B cell (primary cell): ENCODE results near the gene CFAP100. TPM values are rescaled to one million over a fixed set of nuclear protein-coding genes. Genes with fewer than 3 reads are reported as not detected.

ENCODE experiments used
- ATAC-seq: fragments of 200-7000 bp; cut with Tn5 transposase; one replicate; pipeline ENCODE4 v1.10.0; 2021; ENCODE audit warnings: low read depth, mild to moderate bottlenecking, moderate number of reproducible peaks, moderate library complexity
- CTCF ChIA-PET: fragments of 350-600 bp; sonication (Branson Sonifier 250); formaldehyde crosslinking; loops from one replicate; lab custom pipeline; 2021; ENCODE audit warnings: antibody characterized with exemption, inconsistent platforms; lab: Charles Lee
- POLR2A ChIA-PET: fragments of 350-600 bp; sonication (Branson Sonifier 250); formaldehyde crosslinking; loops from one replicate; lab custom pipeline; 2021; ENCODE audit warnings: antibody characterized with exemption; lab: Charles Lee
- DNase-seq: peaks from one replicate; pipeline ENCODE4 v3.0.0; 2013
- H2AFZ ChIP-seq: 2 replicates; pipeline ENCODE4 v1.6.1; 2012; ENCODE audit warnings: mild to moderate bottlenecking, low read depth, low read length; ENCODE audit not compliant: insufficient read depth, poor library complexity, severe bottlenecking
- H3K27ac ChIP-seq, 2 donors: 1 replicate in 1 of 2; 2 replicates in 1 of 2; pipeline ENCODE4 v1.5.1; 2012 to 2013; ENCODE audit warnings: low read length in 2 of 2, mild to moderate bottlenecking in 2 of 2, moderate library complexity in 1 of 2
- H3K27me3 ChIP-seq, 4 experiments: fragments of 200-600 bp in 1 of 4; sonication (generic) in 1 of 4; replicated peaks in 1 of 4; 1 replicate in 2 of 4; 2 replicates in 2 of 4; pipeline versions ENCODE4 v1.6.1 to v1.7.0; 2013 to 2016; ENCODE audit warnings: low read length in 3 of 4, mild to moderate bottlenecking in 2 of 4, mixed read lengths in 1 of 4, moderate library complexity in 1 of 4; ENCODE audit not compliant: insufficient read depth in 4 of 4, control insufficient read depth in 3 of 4; ENCODE audit errors: control extremely low read depth in 1 of 4
- H3K36me3 ChIP-seq, 2 experiments: replicated peaks in 1 of 2; 1 replicate in 1 of 2; 2 replicates in 1 of 2; pipeline versions ENCODE4 v1.6.1 to v1.7.1; 2013; ENCODE audit warnings: low read length in 1 of 2; ENCODE audit not compliant: insufficient read depth in 2 of 2, control insufficient read depth in 1 of 2; ENCODE audit errors: control extremely low read depth in 1 of 2, extremely low read depth in 1 of 2
- H3K4me1 ChIP-seq, 2 donors: fragments of 200-600 bp in 1 of 2; sonication (generic) in 1 of 2; 1 replicate in 1 of 2; 2 replicates in 1 of 2; pipeline versions ENCODE4 v1.5.1 to v1.6.1; 2013 to 2017; ENCODE audit warnings: low read length in 2 of 2; ENCODE audit not compliant: control insufficient read depth in 2 of 2, insufficient read depth in 2 of 2
- H3K4me2 ChIP-seq: replicated peaks from 2 replicates; pipeline ENCODE3; 2012; ENCODE audit warnings: mild to moderate bottlenecking, low read depth, low read length; ENCODE audit not compliant: poor library complexity, severe bottlenecking
- H3K4me3 ChIP-seq, 5 experiments: fragments of 200-600 bp in 1 of 5; sonication (generic) in 1 of 5; 1 replicate in 3 of 5; 2 replicates in 2 of 5; pipeline versions ENCODE4 v1.5.1 to v1.7.0; 2011 to 2016; ENCODE audit warnings: low read length in 4 of 5, mild to moderate bottlenecking in 4 of 5, low read depth in 2 of 5, control low read depth in 1 of 5, moderate library complexity in 1 of 5; ENCODE audit not compliant: insufficient read depth in 1 of 5; ENCODE audit errors: control extremely low read depth in 1 of 5, extremely low read depth in 1 of 5
- H3K79me2 ChIP-seq: fragments of 200-600 bp; sonication (generic); one replicate; pipeline ENCODE4 v1.6.0; 2016; ENCODE audit warnings: low read length; ENCODE audit not compliant: control insufficient read depth, insufficient read depth
- H3K9ac ChIP-seq: fragments of 200-600 bp; sonication (generic); 2 replicates; pipeline ENCODE4 v1.6.1; 2017; ENCODE audit warnings: mild to moderate bottlenecking, low read length, moderate library complexity
- H3K9me3 ChIP-seq, 3 donors: one replicate each; pipeline versions ENCODE4 v1.6.1 to v1.7.1; 2013; ENCODE audit warnings: low read length in 2 of 3; ENCODE audit not compliant: control insufficient read depth in 2 of 3, insufficient read depth in 1 of 3; ENCODE audit errors: control extremely low read depth in 1 of 3
- H4K20me1 ChIP-seq: 2 replicates; pipeline ENCODE4 v1.6.0; 2012; ENCODE audit warnings: mild to moderate bottlenecking, low read length; ENCODE audit not compliant: insufficient read depth, control insufficient read depth, poor library complexity, severe bottlenecking
- H3K27ac Mint-ChIP-seq: one replicate; pipeline ENCODE4 v1.8.0; 2021; ENCODE audit warnings: mixed read lengths
- H3K27me3 Mint-ChIP-seq: one replicate; pipeline ENCODE4 v1.8.0; 2021; ENCODE audit warnings: mixed read lengths
- H3K4me1 Mint-ChIP-seq: one replicate; pipeline ENCODE4 v1.8.0; 2021; ENCODE audit warnings: mixed read lengths
- H3K4me3 Mint-ChIP-seq: one replicate; pipeline ENCODE4 v1.8.0; 2021; ENCODE audit warnings: mixed read lengths
- H3K9me3 Mint-ChIP-seq: one replicate; pipeline ENCODE4 v1.8.0; 2022; ENCODE audit warnings: mixed read lengths; ENCODE audit not compliant: insufficient read depth
- CTCF ChIP-seq: fragments of 200-600 bp; IDR thresholded peaks from one replicate; pipeline ENCODE4 v1.8.0; 2022; ENCODE audit warnings: antibody characterized with exemption, mild to moderate bottlenecking
- EZH2 ChIP-seq: IDR thresholded peaks from 2 replicates; pipeline ENCODE4 v1.6.1; 2012; ENCODE audit warnings: borderline replicate concordance, low read depth, mild to moderate bottlenecking, moderate library complexity, low read length; ENCODE audit not compliant: insufficient read depth, poor library complexity, severe bottlenecking
- WGBS: methylation state at CpG from one replicate; pipeline ENCODE4 v1.1.5; 2013; ENCODE audit warnings: missing lambda C conversion rate; ENCODE audit not compliant: insufficient coverage; 5-methylcytosine and 5-hydroxymethylcytosine counted together
- intact Hi-C: fragments of 100-400 bp; cut with micrococcal nuclease; formaldehyde crosslinking; loops from one replicate; pipeline ENCODE4 v1.10.0; 2022
- polyA plus RNA-seq: library from polyadenylated mRNA; depleted of rRNA; stranded (reverse); fragments of >200 nt; gene quantifications from 2 replicates; pipeline ENCODE4 v1.2.3, GENCODE V29; 2012
- total RNA-seq, 2 donors: library from RNA; stranded (reverse); fragments of 120-200 nt in 1 of 2; gene quantifications; 1 replicate in 1 of 2; 2 replicates in 1 of 2; pipeline versions ENCODE4 v1.2.3 to v1.2.4, GENCODE V29; 2013 to 2022

Gene CFAP100
- total and polyA plus RNA-seq, 2 donors (not counting 1 experiment from before 2014, with no cell fraction given): not detected

- Histone ChIP-seq H3K4me1 (no peaks in the 10 kb centered on the region), H4K20me1 (peaks cover 28% of the 10 kb centered on the region), H3K27me3 (no peaks in the 10 kb centered on the region)
Measured at GRCh38 chr3:126447456-126448106, 52.9 kb downstream of the CFAP100 start.

More at GRCh38 chr3:126447456-126448106, 52.9 kb downstream of the CFAP100 start:
- TF ChIP-seq EZH2 (no peak), CTCF (no peak)
- H3K9ac ChIP-seq: no peak overlapping the region
- Mint-ChIP-seq H3K27ac (no peak overlapping the region), H3K27me3 (no peaks in the 10 kb centered on the region), H3K9me3 (no peaks in the 10 kb centered on the region), H3K4me1 (no peaks in the 10 kb centered on the region), H3K4me3 (no peak overlapping the region)
- DNase-seq (no peak), ATAC-seq (no peak)
- 92% methylated on average over 9 of the region's 12 CpGs for WGBS
- no peak overlapping the region for H3K4me2 ChIP-seq
- H2AFZ ChIP-seq: no peak overlapping the region
- H3K27ac ChIP-seq: no peak overlapping the region
- H3K36me3 ChIP-seq: peaks cover 0 to 46% of the 10 kb centered on the region in 2 experiments
- intact Hi-C loops: no loop called here
- no peaks in the 10 kb centered on the region for H3K79me2 ChIP-seq
- ChIA-PET POLR2A (no interaction called here), CTCF (no interaction called here)
- no peaks in the 10 kb centered on the region for H3K9me3 ChIP-seq
- H3K4me3 ChIP-seq: no peak overlapping the region
